GM12878 (cell line): ENCODE measurements around the gene CDK5R1. TPM values are rescaled to one million over a fixed set of nuclear protein-coding genes. Genes with fewer than 3 reads are reported as not detected.
A peak's percentile ranks its signal among the peaks of the same experiment; 100 is the strongest.

Experiments
- ATAC-seq: fragments of 200-7000 bp; cut with Tn5 transposase; 3 replicates; pipeline ENCODE4 v1.9.1; 2020; ENCODE audit warnings: mild to moderate bottlenecking, moderate library complexity
- BruUV-seq: library from RNA; stranded (reverse); fragments of 400-500 nt; replicated peaks from 2 replicates; lab custom pipeline; 2021; lab: Mats Ljungman, UMichigan
- CTCF ChIA-PET: fragments of 300-600 bp; sonication (Branson Sonifier 250); formaldehyde crosslinking; extraction: SDS; loops from one replicate; lab custom pipeline; 2021; ENCODE audit warnings: inconsistent platforms; lab: Yijun Ruan, JAX
- POLR2A ChIA-PET: fragments of 350-600 bp; formaldehyde crosslinking; extraction: SDS; loops from one replicate; lab custom pipeline; 2021; ENCODE audit warnings: inconsistent platforms; lab: Charles Lee
- RAD21 ChIA-PET: fragments of 300-600 bp; sonication (Branson Sonifier 250); formaldehyde crosslinking; loops from one replicate; lab custom pipeline; 2023; ENCODE audit warnings: antibody characterized with exemption; ENCODE audit not compliant: unreplicated experiment; lab: Charles Lee
- SMC1A ChIA-PET: fragments of 300-600 bp; sonication (Branson Sonifier 250); formaldehyde crosslinking; loops from one replicate; lab custom pipeline; 2023; ENCODE audit not compliant: unreplicated experiment, uncharacterized antibody; lab: Charles Lee
- DNase-seq: peaks from one replicate; pipeline ENCODE4 v3.0.0-alpha.2; 2011; ENCODE audit warnings: low read depth, low spot score
- FAIRE-seq: peaks from 3 replicates; lab custom pipeline; 2011; peaks lifted over from hg19 to GRCh38; lab: Jason Lieb, UNC
- H2AFZ ChIP-seq: 2 replicates; pipeline ENCODE4 v1.6.0; 2011; ENCODE audit warnings: low read depth, low read length, control low read depth; ENCODE audit not compliant: control insufficient read depth
- H3K27ac ChIP-seq: 2 replicates; pipeline ENCODE4 v1.5.1; 2011; ENCODE audit warnings: control low read depth; ENCODE audit not compliant: control insufficient read depth, insufficient read depth
- H3K27me3 ChIP-seq, 2 experiments: replicated peaks in 1 of 2; 2 replicates each; pipeline versions ENCODE4 v1.6.0 to v1.6.1; 2011; ENCODE audit warnings: low read length in 1 of 2; ENCODE audit not compliant: control insufficient read depth in 2 of 2, insufficient read depth in 2 of 2
- H3K36me3 ChIP-seq, 2 experiments: 2 replicates each; pipeline ENCODE4 v1.5.1; 2011; ENCODE audit warnings: low read length in 1 of 2; ENCODE audit not compliant: control insufficient read depth in 2 of 2, insufficient read depth in 2 of 2
- H3K4me1 ChIP-seq: 2 replicates; pipeline ENCODE4 v1.6.1; 2011; ENCODE audit warnings: mild to moderate bottlenecking, low read length, moderate library complexity, mixed read lengths; ENCODE audit not compliant: control insufficient read depth, insufficient read depth
- H3K4me2 ChIP-seq: 2 replicates; pipeline ENCODE4 v1.6.0; 2011; ENCODE audit warnings: control low read depth; ENCODE audit not compliant: control insufficient read depth, insufficient read depth
- H3K4me3 ChIP-seq: fragments of 200-600 bp; sonication (generic); 2 replicates; pipeline ENCODE4 v1.5.1; 2016
- H3K79me2 ChIP-seq: 2 replicates; pipeline ENCODE4 v1.6.0; 2011; ENCODE audit warnings: low read length; ENCODE audit not compliant: control insufficient read depth, insufficient read depth
- H3K9ac ChIP-seq: 2 replicates; pipeline ENCODE4 v1.8.0; 2011; ENCODE audit warnings: low read length, control low read depth, mixed read lengths; ENCODE audit not compliant: control insufficient read depth, insufficient read depth
- H3K9me3 ChIP-seq: replicated peaks from 3 replicates; pipeline ENCODE4 v1.5.1; 2011; ENCODE audit warnings: mild to moderate bottlenecking, low read length; ENCODE audit not compliant: control insufficient read depth, insufficient read depth
- H4K20me1 ChIP-seq: 2 replicates; pipeline ENCODE4 v1.6.0; 2011; ENCODE audit not compliant: control insufficient read depth, insufficient read depth
- EED ChIP-seq: sonication (generic); IDR thresholded peaks from 2 replicates; pipeline ENCODE4 v1.6.1; 2016; ENCODE audit warnings: antibody characterized with exemption, low read depth
- HDAC2 ChIP-seq: fragments of 200-600 bp; sonication (generic); IDR thresholded peaks from 2 replicates; pipeline ENCODE4 v1.6.1; 2017
- PAX5 ChIP-seq: IDR thresholded peaks from 2 replicates; pipeline ENCODE4 v1.6.1; 2011; ENCODE audit warnings: low read depth, low read length, borderline replicate concordance
- POLR2AphosphoS5 ChIP-seq: IDR thresholded peaks from 2 replicates; pipeline ENCODE4 v1.6.1; 2011; ENCODE audit warnings: mild to moderate bottlenecking, low read length, inconsistent platforms
- RUNX3 ChIP-seq: IDR thresholded peaks from 2 replicates; pipeline ENCODE4 v1.6.1; 2012; ENCODE audit warnings: low read length, inconsistent platforms
- SPI1 ChIP-seq: IDR thresholded peaks from 2 replicates; pipeline ENCODE4 v1.6.1; 2011; ENCODE audit warnings: low read depth, mild to moderate bottlenecking, low read length, moderate library complexity, borderline replicate concordance; ENCODE audit not compliant: insufficient read depth
- USF1 ChIP-seq: IDR thresholded peaks from 2 replicates; pipeline ENCODE4 v1.6.1; 2011; ENCODE audit warnings: borderline replicate concordance, low read depth, mild to moderate bottlenecking, moderate library complexity, mixed read lengths, low read length; ENCODE audit not compliant: insufficient read depth; ENCODE audit errors: extremely low read length
- WGBS: methylation state at CpG from one replicate; pipeline ENCODE4 v1.1.6; 2016; ENCODE audit warnings: low lambda C conversion rate; ENCODE audit not compliant: insufficient replicate concordance, insufficient coverage; ENCODE audit errors: missing lambda C conversion rate; 5-methylcytosine and 5-hydroxymethylcytosine counted together
- in situ Hi-C: fragments of 300-500 bp; cut with MboI; formaldehyde crosslinking; loops from 9 replicates; pipeline ENCODE4 v1.14.3; 2018; ENCODE audit warnings: mixed read lengths
- intact Hi-C: fragments of 100-400 bp; cut with micrococcal nuclease; formaldehyde crosslinking; loops from one replicate; pipeline ENCODE4 v1.14.2; 2022; ENCODE audit not compliant: unreplicated experiment
- polyA plus RNA-seq, 11 experiments: library from polyadenylated mRNA; depleted of rRNA in 4 of 11; unstranded in 6 of 11; stranded (reverse) in 5 of 11; fragments of >200 nt; fragmentation: Nextera tagmentation in 4 of 11; fragmentation: Illumina TruSeq in 1 of 11; extraction: Ambion mirVana in 4 of 11; extraction: Trizol in 1 of 11; gene quantifications; 1 replicate in 1 of 11; 2 replicates in 10 of 11; pipeline versions ENCODE4 v1.2.1 to v1.2.3, GENCODE V29; 2011 to 2016; ENCODE audit warnings: inconsistent platforms in 2 of 11, missing spikeins in 2 of 11, low read depth in 1 of 11
- total RNA-seq, 4 experiments: library from RNA; depleted of rRNA in 3 of 4; stranded (reverse); fragments of >200 nt in 3 of 4; fragmentation: Illumina TruSeq in 1 of 4; extraction: Trizol in 1 of 4; gene quantifications; 2 replicates each; pipeline versions ENCODE4 v1.2.1 to v1.2.3, GENCODE V29; 2013 to 2021
- TF ChIP-seq, protein P1 (sequence below): fragments of 450-650 bp; conservative IDR thresholded peaks from 2 replicates; pipeline ENCODE4 v1.6.1; 2017; ENCODE audit warnings: mild to moderate bottlenecking, moderate library complexity

Gene CDK5R1
- total and polyA plus RNA-seq, 10 of the 15 experiments (the other 5 are each of a cell fraction or from before 2014, with no cell fraction given), result 1.1 to 28.3 (median 12.2) TPM

GRCh38 chr17:32482568-32483320 is 4.0 kb upstream of the CDK5R1 start:
- Histone ChIP-seq H4K20me1 (no peaks in the 10 kb centered on the region), H3K36me3 (peaks cover 23 to 26% of the 10 kb centered on the region in 2 experiments), H3K27ac (no peak overlapping the region), H3K27me3 (no peaks in the 10 kb centered on the region), H3K79me2 (peaks cover 4% of the 10 kb centered on the region), H3K9ac (no peak overlapping the region), H3K4me3 (no peak overlapping the region), H3K4me2 (no peak overlapping the region), H3K9me3 (no peaks in the 10 kb centered on the region), H3K4me1 (peaks cover 4% of the 10 kb centered on the region; the same call in 1 of the 2 replicates), H2AFZ (no peak overlapping the region)
- ATAC-seq (no peak), DNase-seq (no peak), FAIRE-seq (peak; percentile 31)
- 49% methylated on average over 11 of the region's 11 CpGs for WGBS
- intact Hi-C loops (loop anchor here (1.0 to 5.0 kb wide), 4 partner anchors 127 to 395 kb away; partner anchors contain the start of gene MYO1D), in situ Hi-C loops (no loop called here)
- SMC1A ChIA-PET, result interaction anchor here (0.9 to 11.9 kb wide), 17 partner anchors 19 to 299 kb away, joined by 3 to 286 read pairs (median 12); no protein-coding TSS in a partner anchor
- no TSS peak for BruUV-seq
- CTCF ChIA-PET, result interaction anchor here (0.6 to 9.5 kb wide), 33 partner anchors 9 to 516 kb away, joined by 3 to 132 read pairs (median 8); partner anchors contain the start of genes MYO1D and PSMD11
- peak; percentile 9; the same call in 1 of the 2 replicates for TF ChIP-seq PAX5
- peak; percentile 58 for TF ChIP-seq EED
- TF ChIP-seq SPI1, result 0 out of 2 replicates have a peak, but pooled peaks have one; percentile 13
- 0 out of 2 replicates have a peak, but pooled peaks have one; percentile 30 for TF ChIP-seq POLR2AphosphoS5
- peak; percentile 45 for TF ChIP-seq RUNX3
- no peak for TF ChIP-seq USF1
- TF ChIP-seq, protein P1, sequence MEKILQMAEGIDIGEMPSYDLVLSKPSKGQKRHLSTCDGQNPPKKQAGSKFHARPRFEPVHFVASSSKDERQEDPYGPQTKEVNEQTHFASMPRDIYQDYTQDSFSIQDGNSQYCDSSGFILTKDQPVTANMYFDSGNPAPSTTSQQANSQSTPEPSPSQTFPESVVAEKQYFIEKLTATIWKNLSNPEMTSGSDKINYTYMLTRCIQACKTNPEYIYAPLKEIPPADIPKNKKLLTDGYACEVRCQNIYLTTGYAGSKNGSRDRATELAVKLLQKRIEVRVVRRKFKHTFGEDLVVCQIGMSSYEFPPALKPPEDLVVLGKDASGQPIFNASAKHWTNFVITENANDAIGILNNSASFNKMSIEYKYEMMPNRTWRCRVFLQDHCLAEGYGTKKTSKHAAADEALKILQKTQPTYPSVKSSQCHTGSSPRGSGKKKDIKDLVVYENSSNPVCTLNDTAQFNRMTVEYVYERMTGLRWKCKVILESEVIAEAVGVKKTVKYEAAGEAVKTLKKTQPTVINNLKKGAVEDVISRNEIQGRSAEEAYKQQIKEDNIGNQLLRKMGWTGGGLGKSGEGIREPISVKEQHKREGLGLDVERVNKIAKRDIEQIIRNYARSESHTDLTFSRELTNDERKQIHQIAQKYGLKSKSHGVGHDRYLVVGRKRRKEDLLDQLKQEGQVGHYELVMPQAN, result no peak
- TF ChIP-seq HDAC2, result no peak
- RAD21 ChIA-PET, result interaction anchor here (0.8 to 16.4 kb wide), 19 partner anchors 20 to 516 kb away, joined by 3 to 543 read pairs (median 4); partner anchors contain the start of gene MYO1D
- POLR2A ChIA-PET, result interaction anchor here (1.0 to 2.1 kb wide), 3 partner anchors 19 to 125 kb away, joined by 3 to 7 read pairs (median 3); no protein-coding TSS in a partner anchor
